ENCODE measurements around the gene NOC2L. TPM values are rescaled to one million over a fixed set of nuclear protein-coding genes. Genes with fewer than 3 reads are reported as not detected.

The NOC2L gene
- total RNA-seq, 4 donors from 2014 or later: 57.9 to 80.2 (median 60.4) TPM

GRCh38 chr1:917076-917459 is 42.0 kb downstream of the NOC2L start:
- peaks cover 16 to 100% (median 25%) of the 10 kb centered on the region in 4 donors for H3K27me3 ChIP-seq
- no peaks in the 10 kb centered on the region for H3K9me3 ChIP-seq
- WGBS, 2 donors: 20 to 31% methylated on average over 5 to 6 of the region's 7 CpGs
- intact Hi-C loops (cut with DNase I): no loop called here
- DNase-seq: no peak
- H3K4me3 ChIP-seq: no peak overlapping the region
- no peaks in the 10 kb centered on the region for H3K36me3 ChIP-seq
- TF ChIP-seq CTCF (IDR thresholded peaks at IDR 0.05) (no peak), POLR2A (IDR thresholded peaks at IDR 0.05) (no peak)
- H3K27ac ChIP-seq: no peak overlapping the region
- peaks cover 18 to 37% (median 18%) of the 10 kb centered on the region in 3 donors for H3K4me1 ChIP-seq

GRCh38 chr1:916173-917075 is 42.6 kb downstream of the NOC2L start:
- no peak for DNase-seq
- Histone ChIP-seq H3K27me3 (peaks cover 16 to 100% (median 20%) of the 10 kb centered on the region in 4 donors), H3K27ac (no peak overlapping the region), H3K36me3 (no peaks in the 10 kb centered on the region), H3K4me1 (peaks cover 14 to 41% (median 18%) of the 10 kb centered on the region in 3 donors), H3K9me3 (no peaks in the 10 kb centered on the region), H3K4me3 (no peak overlapping the region)
- intact Hi-C loops (cut with DNase I): no loop called here
- TF ChIP-seq POLR2A (IDR thresholded peaks at IDR 0.05): no peak
- no peak for TF ChIP-seq CTCF (IDR thresholded peaks at IDR 0.05)
- 8 to 37% methylated on average over 5 to 6 of the region's 31 CpGs for WGBS, 2 donors

- no peak for DNase-seq
- peaks cover 15 to 100% (median 20%) of the 10 kb centered on the region in 4 donors for H3K27me3 ChIP-seq
- H3K27ac ChIP-seq: no peak overlapping the region
- intact Hi-C loops (cut with DNase I): no loop called here
- no peaks in the 10 kb centered on the region for H3K9me3 ChIP-seq
- TF ChIP-seq POLR2A (IDR thresholded peaks at IDR 0.05) (no peak), CTCF (IDR thresholded peaks at IDR 0.05) (no peak)
- H3K4me1 ChIP-seq: peaks cover 10 to 41% (median 16%) of the 10 kb centered on the region in 3 donors
- H3K4me3 ChIP-seq: no peak overlapping the region
- H3K36me3 ChIP-seq: no peaks in the 10 kb centered on the region
- 73 to 78% methylated on average over 16 to 24 of the region's 28 CpGs for WGBS, 2 donors
Measured at GRCh38 chr1:915295-916172, 43.5 kb downstream of the NOC2L start.

GRCh38 chr1:914891-915280 is 44.2 kb downstream of the NOC2L start:
- peaks cover 9 to 100% (median 25%) of the 10 kb centered on the region in 4 donors for H3K27me3 ChIP-seq

More at GRCh38 chr1:914891-915280, 44.2 kb downstream of the NOC2L start:
- TF ChIP-seq CTCF (IDR thresholded peaks at IDR 0.05) (no peak), POLR2A (IDR thresholded peaks at IDR 0.05) (no peak)
- Histone ChIP-seq H3K9me3 (no peaks in the 10 kb centered on the region), H3K4me3 (no peak overlapping the region), H3K36me3 (no peaks in the 10 kb centered on the region), H3K27ac (no peak overlapping the region), H3K4me1 (peaks cover 11 to 41% (median 11%) of the 10 kb centered on the region in 3 donors)
- 55 to 73% methylated on average over 6 of the region's 6 CpGs for WGBS, 2 donors
- no peak for DNase-seq
- intact Hi-C loops (cut with DNase I): no loop called here
